K562 (cell line): ENCODE data around the gene TYMP. TPM values are rescaled to one million over a fixed set of nuclear protein-coding genes. Genes with fewer than 3 reads are reported as not detected.
A peak's percentile ranks its signal among the peaks of the same experiment; 100 is the strongest.

Experiments used
- ATF3 ChIP-seq, 2 experiments: fragments of 450-650 bp in 1 of 2; sonication (generic) in 1 of 2; formaldehyde crosslinking in 1 of 2; IDR thresholded peaks in 1 of 2; conservative IDR thresholded peaks in 1 of 2; 2 replicates each; pipeline versions ENCODE4 v1.6.1 to v1.8.1; 2016 to 2023; ENCODE audit warnings: mild to moderate bottlenecking in 2 of 2, moderate library complexity in 2 of 2, inconsistent platforms in 1 of 2, missing genetic modification reagents in 1 of 2
- ATF7 ChIP-seq: fragments of 450-650 bp; IDR thresholded peaks from 2 replicates; pipeline ENCODE4 v1.7.1; 2014; ENCODE audit warnings: mild to moderate bottlenecking, moderate library complexity
- EP300 ChIP-seq: IDR thresholded peaks from 2 replicates; pipeline ENCODE4 v1.6.1; 2012; ENCODE audit warnings: low read length, improper control_type of control experiment
- GABPB1 ChIP-seq: sonication (generic); formaldehyde crosslinking; IDR thresholded peaks from 2 replicates; pipeline ENCODE4 v1.8.0; 2022; ENCODE audit warnings: mild to moderate bottlenecking, missing genetic modification reagents
- IFI16 ChIP-seq: fragments of 250-450 bp; sonication (Bioruptor Pico); IDR thresholded peaks from 2 replicates; pipeline ENCODE4 v2.1.2; 2022; ENCODE audit warnings: mild to moderate bottlenecking, inconsistent platforms
- JUN ChIP-seq, 2 experiments: sonication (generic) in 1 of 2; formaldehyde crosslinking in 1 of 2; IDR thresholded peaks; 2 replicates each; pipeline versions ENCODE4 v1.6.1 to v1.8.0; 2012 to 2022; ENCODE audit warnings: borderline replicate concordance in 2 of 2, mild to moderate bottlenecking in 2 of 2, improper control_type of control experiment in 1 of 2, low read depth in 1 of 2, low read length in 1 of 2, missing genetic modification reagents in 1 of 2
- L3MBTL2 ChIP-seq: fragments of 450-650 bp; IDR thresholded peaks from 2 replicates; pipeline ENCODE4 v1.6.1; 2016; ENCODE audit warnings: mild to moderate bottlenecking, moderate library complexity
- POLR2H ChIP-seq: IDR thresholded peaks from 2 replicates; pipeline ENCODE4 v1.6.1; 2016; ENCODE audit warnings: missing genetic modification characterization, low read depth, mild to moderate bottlenecking, control low read depth, missing compliant biosample characterization, moderate library complexity
- PRDM10 ChIP-seq: fragments of 450-650 bp; IDR thresholded peaks from 2 replicates; pipeline ENCODE4 v1.6.1; 2018; ENCODE audit not compliant: partially characterized antibody
- RBFOX2 ChIP-seq: fragments of 200-400 bp; formaldehyde crosslinking; IDR thresholded peaks from 2 replicates; pipeline ENCODE4 v1.6.1; 2017; ENCODE audit warnings: low read depth, mild to moderate bottlenecking, low read length, moderate library complexity
- RCOR1 ChIP-seq, 2 experiments: IDR thresholded peaks; 2 replicates each; pipeline ENCODE4 v1.6.1; 2012; ENCODE audit warnings: low read depth in 2 of 2, low read length in 2 of 2, borderline replicate concordance in 1 of 2, improper control_type of control experiment in 1 of 2
- SMARCA4 ChIP-seq: fragments of 450-650 bp; IDR thresholded peaks from 2 replicates; pipeline ENCODE4 v1.6.1; 2016
- ZNF134 ChIP-seq: fragments of 250-450 bp; sonication (Bioruptor Pico); conservative IDR thresholded peaks from 2 replicates; pipeline ENCODE4 v1.4.0; 2020
- ZNF584 ChIP-seq: fragments of 200-800 bp; sonication (Bioruptor generic); IDR thresholded peaks from 2 replicates; pipeline ENCODE4 v1.6.1; 2016; ENCODE audit warnings: low read depth, mild to moderate bottlenecking, missing genetic modification characterization, missing compliant biosample characterization
- ZNF589 ChIP-seq: fragments of 200-800 bp; sonication (Bioruptor generic); IDR thresholded peaks from 2 replicates; pipeline ENCODE4 v1.6.1; 2016; ENCODE audit warnings: low read depth, missing genetic modification characterization, missing compliant biosample characterization
- polyA plus RNA-seq, 8 experiments: library from polyadenylated mRNA; depleted of rRNA in 4 of 8; stranded (reverse) in 5 of 8; unstranded in 3 of 8; fragments of >200 nt; fragmentation: Nextera tagmentation in 2 of 8; fragmentation: Illumina TruSeq in 1 of 8; extraction: Ambion mirVana in 2 of 8; extraction: Trizol in 1 of 8; gene quantifications; 2 replicates each; pipeline versions ENCODE4 v1.2.1 to v1.2.3, GENCODE V29; 2011 to 2014; ENCODE audit warnings: inconsistent platforms in 1 of 8, missing spikeins in 1 of 8
- total RNA-seq, 7 experiments: library from RNA; depleted of rRNA in 6 of 7; stranded (reverse); fragments of >200 nt in 6 of 7; fragmentation: Illumina TruSeq in 2 of 7; extraction: Trizol in 2 of 7; gene quantifications; 2 replicates each; pipeline versions ENCODE4 v1.2.1 to v1.2.3, GENCODE V29; 2011 to 2021; ENCODE audit warnings: low replicate concordance in 1 of 7
- TF ChIP-seq, protein P1 (sequence below): fragments of 200-800 bp; sonication (Bioruptor generic); IDR thresholded peaks from 2 replicates; pipeline ENCODE4 v1.6.1; 2017; ENCODE audit warnings: missing genetic modification characterization, missing compliant biosample characterization
- TF ChIP-seq, protein P2 (sequence below): sonication (generic); formaldehyde crosslinking; IDR thresholded peaks from 2 replicates; pipeline ENCODE4 v1.9.0; 2022; ENCODE audit warnings: mild to moderate bottlenecking, missing genetic modification reagents
- TF ChIP-seq, protein P3 (sequence below): fragments of 450-650 bp; IDR thresholded peaks from 2 replicates; pipeline ENCODE4 v1.6.1; 2014; ENCODE audit warnings: low read depth, mild to moderate bottlenecking, moderate library complexity, borderline replicate concordance

TYMP gene
- total and polyA plus RNA-seq, 9 of the 15 experiments (the other 6 are each of a cell fraction or from before 2014, with no cell fraction given): 0.03 to 4.0 (median 2.4) TPM; not detected in 4

- TF ChIP-seq, protein P1, sequence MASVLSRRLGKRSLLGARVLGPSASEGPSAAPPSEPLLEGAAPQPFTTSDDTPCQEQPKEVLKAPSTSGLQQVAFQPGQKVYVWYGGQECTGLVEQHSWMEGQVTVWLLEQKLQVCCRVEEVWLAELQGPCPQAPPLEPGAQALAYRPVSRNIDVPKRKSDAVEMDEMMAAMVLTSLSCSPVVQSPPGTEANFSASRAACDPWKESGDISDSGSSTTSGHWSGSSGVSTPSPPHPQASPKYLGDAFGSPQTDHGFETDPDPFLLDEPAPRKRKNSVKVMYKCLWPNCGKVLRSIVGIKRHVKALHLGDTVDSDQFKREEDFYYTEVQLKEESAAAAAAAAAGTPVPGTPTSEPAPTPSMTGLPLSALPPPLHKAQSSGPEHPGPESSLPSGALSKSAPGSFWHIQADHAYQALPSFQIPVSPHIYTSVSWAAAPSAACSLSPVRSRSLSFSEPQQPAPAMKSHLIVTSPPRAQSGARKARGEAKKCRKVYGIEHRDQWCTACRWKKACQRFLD: 0 out of 2 replicates have a peak, but pooled peaks have one; percentile 9
- TF ChIP-seq L3MBTL2 (peak; percentile 12; the same call in 1 of the 2 replicates), ZNF584 (CRISPR knock-in tag) (peak; percentile 54), RBFOX2 (peak; percentile 70), EP300 (peak; percentile 79; the same call in 1 of the 2 replicates), JUN (IDR thresholded peaks at IDR 0.05; ENCODE audit: borderline replicate concordance, low read depth, low read length) (peak; percentile 35; the same call in 1 of the 2 replicates), JUN (CRISPR knock-in tag; IDR thresholded peaks at IDR 0.05; ENCODE audit: borderline replicate concordance) (no peak), PRDM10 (peak; percentile 71), ATF3 (IDR thresholded peaks at IDR 0.05) (peak; percentile 66; the same call in 1 of the 2 replicates), ATF3 (CRISPR knock-in tag; conservative IDR thresholded peaks at IDR 0.05) (no peak), SMARCA4 (peak; percentile 53; the same call in 1 of the 2 replicates), ZNF134 (CRISPR knock-in tag) (no peak), IFI16 (CRISPR knock-in tag) (no peak), ATF7 (peak; percentile 71), RCOR1 (IDR thresholded peaks at IDR 0.05; ENCODE audit: borderline replicate concordance in 1 of 2, low read depth in 2 of 2, low read length in 2 of 2) (peak in 1 of 2 experiments; percentile 23; a peak in 1 of 4 replicates), ZNF589 (peak; percentile 78), GABPB1 (CRISPR knock-in tag) (no peak), POLR2H (tag) (peak; percentile 68)
- TF ChIP-seq, protein P2, sequence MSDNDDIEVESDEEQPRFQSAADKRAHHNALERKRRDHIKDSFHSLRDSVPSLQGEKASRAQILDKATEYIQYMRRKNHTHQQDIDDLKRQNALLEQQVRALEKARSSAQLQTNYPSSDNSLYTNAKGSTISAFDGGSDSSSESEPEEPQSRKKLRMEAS (CRISPR knock-in tag): no peak
- TF ChIP-seq, protein P3, sequence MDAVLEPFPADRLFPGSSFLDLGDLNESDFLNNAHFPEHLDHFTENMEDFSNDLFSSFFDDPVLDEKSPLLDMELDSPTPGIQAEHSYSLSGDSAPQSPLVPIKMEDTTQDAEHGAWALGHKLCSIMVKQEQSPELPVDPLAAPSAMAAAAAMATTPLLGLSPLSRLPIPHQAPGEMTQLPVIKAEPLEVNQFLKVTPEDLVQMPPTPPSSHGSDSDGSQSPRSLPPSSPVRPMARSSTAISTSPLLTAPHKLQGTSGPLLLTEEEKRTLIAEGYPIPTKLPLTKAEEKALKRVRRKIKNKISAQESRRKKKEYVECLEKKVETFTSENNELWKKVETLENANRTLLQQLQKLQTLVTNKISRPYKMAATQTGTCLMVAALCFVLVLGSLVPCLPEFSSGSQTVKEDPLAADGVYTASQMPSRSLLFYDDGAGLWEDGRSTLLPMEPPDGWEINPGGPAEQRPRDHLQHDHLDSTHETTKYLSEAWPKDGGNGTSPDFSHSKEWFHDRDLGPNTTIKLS: peak; percentile 45; the same call in 1 of the 2 replicates
Observed at GRCh38 chr22:50545522-50546325, 15.9 kb upstream of the TYMP start, which contains the start of gene KLHDC7B (continued).
